ENCODE results near the gene PIK3CB.
A peak's percentile ranks its signal among the peaks of the same experiment; 100 is the strongest.

The PIK3CB gene

DNA sequence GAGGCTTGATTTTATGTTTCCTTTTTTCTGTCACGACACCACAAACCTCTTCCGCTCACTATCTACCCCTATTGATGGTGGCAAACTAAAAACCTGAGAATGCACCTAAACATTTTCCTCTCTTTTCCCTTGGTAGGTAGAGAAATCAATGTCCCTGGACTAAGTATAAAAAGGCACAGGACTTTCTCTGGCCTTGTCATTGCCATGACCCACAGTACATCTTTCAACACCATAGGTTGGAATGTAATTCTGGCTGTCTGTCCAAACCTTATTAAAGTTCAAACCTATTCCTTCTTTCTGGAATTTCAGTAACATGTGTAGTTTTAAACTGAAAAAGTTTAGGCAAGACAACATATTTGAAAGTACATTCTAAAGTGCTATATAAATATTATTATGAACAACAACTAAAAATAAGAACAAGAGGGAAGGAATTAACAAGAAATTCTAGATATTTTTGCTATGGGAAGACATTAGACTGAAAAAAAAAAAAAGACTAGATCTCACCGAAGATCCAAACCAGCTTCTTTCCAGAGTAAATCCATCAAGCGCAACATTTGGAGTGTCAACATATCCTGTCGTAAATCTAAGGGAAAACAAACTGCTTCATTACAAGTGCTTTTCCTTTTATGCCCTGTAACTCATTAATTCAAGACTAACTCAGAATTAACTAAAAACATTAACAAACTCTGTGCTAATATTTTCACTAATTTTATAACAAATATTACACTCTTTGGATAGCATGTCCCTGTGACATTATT is 153.1 kb downstream of the PIK3CB start:
- no peak for DNase-seq (ENCODE audit: low spot score)

DNA sequence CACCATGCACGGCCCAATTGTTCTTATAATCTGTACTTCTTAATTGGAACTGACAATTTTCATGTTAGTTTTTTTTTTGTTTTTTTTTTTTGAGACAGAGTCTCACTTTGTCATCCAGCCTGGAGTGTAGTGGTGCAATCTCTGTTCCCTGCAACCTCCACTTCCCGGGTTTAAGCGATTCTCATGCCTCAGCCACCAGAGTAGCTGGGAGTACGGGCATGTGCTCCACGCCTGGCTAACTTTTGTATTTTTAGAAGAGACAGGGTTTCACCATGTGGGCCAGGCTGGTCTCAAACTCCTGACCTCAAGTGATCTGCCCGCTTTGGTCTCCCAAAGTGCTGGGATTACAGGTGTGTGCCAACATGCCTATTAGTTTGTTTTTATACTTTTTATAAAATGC is 153.8 kb downstream of the PIK3CB start:
- DNase-seq (ENCODE audit: low spot score): peak; percentile 7

DNA sequence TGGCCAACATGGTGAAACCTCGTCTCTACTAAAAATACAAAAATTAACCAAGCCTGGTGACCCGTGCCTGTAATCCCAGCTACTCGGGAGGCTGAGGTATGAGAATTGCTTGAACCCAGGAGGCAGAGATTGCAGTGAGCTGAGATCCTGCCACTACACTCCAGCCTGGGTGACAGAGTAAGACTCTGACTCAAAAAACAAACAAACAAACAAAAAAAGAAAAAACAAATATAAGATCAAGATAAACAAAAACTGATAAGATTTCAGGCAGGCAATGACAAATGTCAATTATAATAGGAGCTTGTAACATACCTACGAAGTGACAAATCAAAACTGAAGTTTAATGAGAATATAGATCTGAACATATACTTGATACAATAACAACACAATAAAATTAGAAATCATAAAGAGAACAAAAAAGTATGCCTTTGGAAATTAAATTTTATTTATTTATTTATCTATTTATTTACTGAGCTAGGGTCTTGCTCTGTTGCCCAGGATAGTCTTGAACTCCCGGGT is 155.8 kb downstream of the PIK3CB start:
- DNase-seq (ENCODE audit: low spot score): no peak

DNA sequence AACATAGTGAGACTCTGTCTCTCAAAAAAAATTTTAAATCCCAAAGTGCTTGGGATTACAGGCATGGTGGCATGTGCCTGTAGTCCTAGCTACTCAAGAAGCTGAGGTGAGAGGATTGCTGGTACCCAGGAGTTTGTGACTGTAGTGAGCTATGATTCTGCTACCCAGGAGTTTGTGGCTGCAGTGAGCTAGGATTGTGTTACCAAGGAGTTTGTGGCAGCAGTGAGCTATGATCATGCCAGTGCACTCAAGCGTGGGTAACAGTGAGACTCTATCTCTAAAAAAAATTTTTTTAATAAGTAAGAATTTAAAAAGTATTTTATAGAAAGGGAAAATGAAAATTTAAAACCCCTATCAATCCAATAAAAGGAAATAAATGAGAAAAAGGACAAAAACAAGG is 156.6 kb downstream of the PIK3CB start:
- DNase-seq (ENCODE audit: low spot score): peak; percentile 51

DNA sequence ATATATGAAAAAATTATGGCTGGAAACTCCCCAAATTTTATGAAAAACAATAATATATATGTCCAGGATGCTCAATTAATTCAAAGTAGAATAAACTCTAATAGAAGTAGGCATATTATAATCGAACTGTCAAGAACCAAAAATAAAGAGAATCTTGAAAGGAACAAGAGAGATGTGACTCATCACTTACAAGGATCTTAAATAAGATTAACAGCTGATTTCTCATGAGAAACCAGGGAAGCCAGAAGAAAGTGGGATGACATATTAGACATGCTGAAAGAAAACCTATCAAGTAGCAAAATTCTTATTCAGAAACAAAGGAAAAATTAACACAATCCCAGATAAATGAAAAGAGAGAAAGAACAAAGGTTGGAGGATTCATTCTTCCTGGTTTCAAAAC is 159.3 kb downstream of the PIK3CB start:
- DNase-seq (ENCODE audit: low spot score): peak; percentile 16

DNA sequence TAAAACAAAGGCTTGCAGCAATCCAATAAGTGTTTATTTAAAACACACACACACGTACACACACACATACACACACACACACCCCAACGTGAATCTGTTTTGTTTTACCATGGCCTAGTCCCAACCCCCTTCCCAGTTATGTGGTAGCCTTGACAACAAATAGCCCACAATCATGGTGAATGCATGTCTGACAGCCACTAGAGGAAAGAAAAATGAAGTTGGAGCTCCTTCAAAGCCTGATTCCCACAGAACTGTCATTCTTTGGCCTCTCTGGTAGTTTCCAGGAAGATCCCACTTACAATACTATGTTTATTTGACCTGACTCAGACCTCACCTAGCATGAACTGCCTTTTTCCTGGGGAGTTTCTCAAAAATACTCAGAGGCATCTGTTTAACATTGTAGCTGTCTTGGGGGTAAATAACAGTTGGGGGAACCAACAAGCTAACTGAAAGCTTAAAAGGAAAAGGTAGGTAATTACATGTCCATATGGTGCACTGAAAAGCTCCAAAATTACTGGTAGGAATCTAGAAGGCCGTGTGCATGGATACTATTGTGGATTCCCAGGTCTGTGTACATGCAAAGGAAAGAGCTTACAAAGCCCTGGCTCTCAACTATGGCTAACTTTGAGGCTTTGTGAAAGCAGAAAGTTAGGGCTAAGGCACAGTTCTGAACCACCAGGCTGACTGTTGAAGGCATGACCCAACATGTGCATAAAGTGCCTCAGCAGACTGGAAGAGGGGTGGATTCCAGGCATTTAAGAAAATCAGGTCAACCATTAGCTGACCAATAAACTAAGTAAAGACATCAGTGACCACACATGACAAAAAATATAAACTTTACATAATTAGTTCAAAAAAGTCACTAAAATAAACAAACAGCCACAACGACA is 160.8 kb downstream of the PIK3CB start:
- DNase-seq (ENCODE audit: low spot score): peak; percentile 70

DNA sequence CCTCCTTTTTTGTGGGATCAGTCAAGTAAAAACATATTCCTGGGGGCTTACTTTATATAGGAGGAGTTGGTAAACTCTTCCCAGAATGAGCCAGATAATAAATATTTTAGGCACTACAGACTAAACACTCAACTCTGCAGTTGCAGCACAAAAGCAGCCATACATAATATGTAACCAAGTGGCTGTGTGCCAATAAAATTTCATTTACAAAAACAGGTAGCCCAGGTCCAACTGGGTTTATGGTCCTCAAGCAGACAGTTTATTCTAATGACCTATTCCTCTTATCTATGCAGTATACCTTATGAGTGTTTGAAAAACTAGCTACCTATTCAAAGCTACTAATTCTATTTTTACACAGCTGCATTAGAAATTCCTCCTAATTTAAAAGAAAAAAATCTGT is 164.3 kb downstream of the PIK3CB start:
- DNase-seq (ENCODE audit: low spot score): no peak

DNA sequence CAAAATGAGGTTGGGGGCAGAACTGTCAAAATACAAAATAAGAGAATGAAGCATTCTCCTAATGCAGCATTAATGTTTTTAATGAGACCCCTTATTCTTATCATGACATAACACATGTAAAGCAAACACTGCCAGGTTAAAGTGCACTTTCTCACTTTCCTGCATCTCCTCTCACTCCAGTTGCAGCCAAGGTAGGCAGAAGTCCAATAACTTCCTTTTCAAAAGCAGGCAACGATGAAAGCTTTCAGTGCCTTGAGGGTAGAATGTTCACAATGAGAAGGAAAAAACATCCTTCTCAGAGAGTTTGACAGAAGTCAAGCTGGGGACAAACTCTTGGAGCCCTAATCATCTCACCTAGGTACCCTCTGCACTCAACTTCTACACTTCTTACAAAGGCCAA is 166.6 kb downstream of the PIK3CB start:
- DNase-seq (ENCODE audit: low spot score): no peak

DNA sequence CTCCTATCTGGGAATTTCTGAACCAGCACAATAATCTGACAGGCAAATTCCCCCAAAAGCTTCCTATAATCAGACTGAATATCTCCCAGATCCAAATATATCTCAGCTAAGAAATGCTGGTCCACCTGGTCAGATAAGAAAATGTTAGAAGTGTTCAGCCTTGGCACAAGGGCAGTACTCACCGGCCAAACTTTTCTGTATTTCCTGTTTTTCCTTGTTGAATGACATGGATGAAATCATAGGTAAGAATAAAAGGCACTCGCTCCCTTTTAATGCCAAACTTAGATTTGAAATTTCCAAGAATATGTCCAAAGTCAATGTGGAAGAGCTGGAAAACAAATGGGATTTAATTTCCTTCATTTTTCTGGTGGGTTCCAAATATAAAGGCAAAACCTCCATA is 177.2 kb downstream of the PIK3CB start:
- no peak for DNase-seq (ENCODE audit: low spot score)

DNA sequence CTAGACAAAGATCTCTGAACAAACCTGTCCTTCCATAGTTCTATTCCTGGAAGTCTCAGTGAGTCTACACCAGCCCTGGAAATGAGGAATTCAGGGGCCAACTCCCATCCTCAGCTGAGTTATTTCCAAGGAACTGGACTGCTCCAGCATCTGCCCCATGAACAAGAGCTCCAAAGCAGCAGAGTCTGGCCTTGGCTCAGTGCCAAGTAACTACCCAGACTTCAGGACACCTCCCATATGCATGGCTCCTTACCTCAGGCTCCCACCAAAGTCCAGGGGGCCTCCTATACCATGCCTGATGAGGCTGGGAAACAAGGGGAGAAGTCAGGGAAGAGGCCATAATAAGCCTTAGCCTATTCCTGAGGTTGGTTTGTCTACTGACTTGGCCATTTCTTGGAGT is 181.2 kb downstream of the PIK3CB start:
- no peak for DNase-seq (ENCODE audit: low spot score)

DNA sequence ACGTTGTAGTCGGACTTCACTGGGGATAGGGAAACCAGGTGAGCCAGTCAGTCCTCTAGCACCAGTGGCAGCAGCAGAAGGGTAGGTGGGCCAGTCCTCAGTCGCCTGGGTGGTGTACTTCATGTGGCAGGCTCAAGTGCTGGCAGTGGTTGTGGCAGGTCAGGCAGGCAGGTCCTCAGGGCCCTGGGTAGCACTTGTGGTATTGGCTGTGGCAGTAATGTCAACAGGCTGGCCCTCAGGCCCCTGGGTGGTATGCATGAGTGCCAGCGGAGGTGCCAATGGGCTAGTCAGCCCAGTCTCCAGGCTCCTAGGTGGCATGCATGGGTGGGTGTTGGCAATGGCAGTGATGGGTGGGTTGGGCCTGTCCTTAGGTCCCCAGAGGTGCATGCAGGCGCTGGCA is 185.6 kb downstream of the PIK3CB start:
- DNase-seq (ENCODE audit: low spot score): no peak

DNA sequence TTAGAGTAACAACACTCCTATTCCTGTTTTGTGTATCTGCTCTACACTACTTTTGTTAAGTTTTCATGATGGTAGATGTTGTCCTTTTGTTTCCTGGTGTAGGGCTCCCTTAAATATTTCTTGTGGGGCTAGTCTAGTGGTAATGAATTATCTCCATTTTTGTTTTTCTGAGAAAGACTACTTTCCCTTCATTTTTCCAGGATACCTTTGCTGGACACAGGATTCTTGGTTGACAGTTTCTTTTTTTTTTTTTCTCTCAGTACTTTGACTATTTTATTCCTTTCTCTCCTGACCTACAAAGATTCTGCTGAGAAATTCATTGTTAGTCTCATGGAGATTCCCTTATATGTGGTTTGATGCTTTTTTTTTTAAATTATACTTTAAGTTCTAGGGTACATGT is 188.2 kb downstream of the PIK3CB start:
- no peak for DNase-seq (ENCODE audit: low spot score)

DNA sequence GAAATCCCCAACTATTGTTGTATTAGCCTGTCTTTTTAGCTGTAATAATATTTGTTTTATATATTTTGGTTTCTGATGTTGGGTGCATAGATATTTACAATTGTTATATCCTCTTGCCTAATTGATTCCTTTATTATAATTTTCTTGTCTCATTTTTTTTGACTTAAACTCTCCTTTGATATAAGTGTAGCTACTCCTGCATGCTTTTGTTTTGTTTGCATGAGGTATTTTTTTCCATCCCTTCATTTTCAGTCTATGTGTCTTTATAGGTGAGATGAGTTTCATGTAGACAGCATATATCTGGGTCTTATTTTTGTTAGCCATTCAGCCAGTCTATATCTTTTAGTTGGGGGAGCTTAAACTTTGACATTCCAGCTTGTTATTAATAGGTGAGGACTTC is 188.7 kb downstream of the PIK3CB start:
- DNase-seq (ENCODE audit: low spot score): no peak

DNA sequence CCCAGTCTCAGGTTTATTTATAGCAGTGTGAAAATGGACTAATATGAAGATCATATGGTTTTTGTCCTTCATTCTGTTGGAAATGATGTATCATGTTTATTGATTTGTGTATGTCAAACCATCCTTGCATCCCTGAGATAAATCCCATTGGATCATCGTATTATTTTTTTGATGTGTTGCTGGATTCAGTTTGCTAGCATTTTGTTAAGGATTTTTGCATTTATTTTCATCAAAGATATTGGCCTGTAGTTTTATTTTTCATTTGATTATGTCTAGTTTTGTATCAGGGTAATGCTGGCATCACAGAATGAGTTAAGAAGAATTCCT is 191.8 kb downstream of the PIK3CB start:
- DNase-seq (ENCODE audit: low spot score): no peak

DNA sequence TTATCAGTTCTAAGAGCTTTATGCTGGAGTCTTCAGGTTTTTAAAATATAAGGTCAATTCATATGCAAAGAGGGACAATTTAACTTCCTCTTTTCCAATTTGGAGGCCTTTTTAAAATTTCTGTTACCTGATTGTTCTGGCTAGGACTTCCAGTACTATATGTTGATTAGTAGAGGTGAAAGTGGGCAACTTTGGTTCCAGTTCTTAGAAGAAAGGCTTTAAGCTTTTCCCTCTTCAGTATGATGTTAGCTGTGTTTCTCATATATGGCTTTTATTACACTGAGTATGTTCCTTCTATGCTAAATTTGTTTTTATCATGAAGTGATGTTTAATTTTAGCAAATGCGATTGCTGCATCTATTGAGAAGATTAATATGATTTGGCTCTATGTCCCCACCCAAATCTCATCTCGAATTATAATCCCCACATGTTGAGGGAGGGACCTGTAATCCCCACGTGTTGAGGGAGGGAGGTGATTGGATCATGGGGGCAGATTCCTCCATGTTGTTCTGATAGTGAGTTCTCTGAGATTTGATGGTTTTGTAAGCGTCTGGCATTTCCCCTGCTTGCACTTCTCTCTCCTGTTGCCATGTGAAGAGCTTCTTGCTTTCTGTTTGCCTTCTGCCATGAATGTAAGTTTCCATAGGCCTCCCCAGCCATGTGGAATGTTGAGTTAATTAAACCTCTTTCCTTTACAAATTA is 192.4 kb downstream of the PIK3CB start:
- no peak for DNase-seq (ENCODE audit: low spot score)

DNA sequence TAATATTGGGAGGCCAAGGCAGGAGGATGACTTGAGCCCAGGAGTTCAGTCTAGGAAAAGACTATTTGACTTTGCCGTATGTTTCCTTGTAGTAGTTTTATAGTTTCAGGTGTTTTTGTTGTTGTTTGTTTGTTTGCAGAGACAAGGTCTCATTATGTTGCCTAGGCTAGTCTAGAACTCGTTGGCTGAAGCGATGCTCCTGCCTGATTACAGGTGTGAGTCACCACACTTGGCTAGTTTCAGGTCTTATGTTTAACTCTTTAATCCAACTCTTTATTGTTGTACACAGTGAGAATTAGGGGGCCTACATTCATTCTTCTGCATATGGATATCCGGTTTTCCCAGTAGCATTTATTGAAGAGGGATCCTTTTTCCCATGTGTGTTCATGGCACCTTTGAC is 194.2 kb downstream of the PIK3CB start:
- no peak for DNase-seq (ENCODE audit: low spot score)

DNA sequence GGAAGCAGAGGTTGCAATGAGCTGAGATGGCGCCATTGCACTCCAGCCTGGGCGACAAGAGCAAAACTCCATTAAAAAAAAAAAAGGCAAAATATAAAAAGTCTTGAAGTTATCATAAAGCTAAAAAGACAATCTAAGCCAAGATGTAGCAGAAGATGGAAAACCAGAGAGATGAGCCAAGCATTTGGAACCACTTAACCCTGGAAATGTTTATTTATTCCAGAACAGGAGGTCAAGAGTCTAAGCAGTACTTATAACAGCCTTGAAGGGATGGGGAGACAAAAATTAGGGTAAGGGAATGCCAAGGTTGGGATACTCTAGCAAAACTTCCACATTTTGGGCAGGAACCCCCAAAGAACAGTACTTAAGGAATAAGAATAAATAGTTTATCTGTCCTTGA is 196.1 kb downstream of the PIK3CB start:
- no peak for DNase-seq (ENCODE audit: low spot score)

DNA sequence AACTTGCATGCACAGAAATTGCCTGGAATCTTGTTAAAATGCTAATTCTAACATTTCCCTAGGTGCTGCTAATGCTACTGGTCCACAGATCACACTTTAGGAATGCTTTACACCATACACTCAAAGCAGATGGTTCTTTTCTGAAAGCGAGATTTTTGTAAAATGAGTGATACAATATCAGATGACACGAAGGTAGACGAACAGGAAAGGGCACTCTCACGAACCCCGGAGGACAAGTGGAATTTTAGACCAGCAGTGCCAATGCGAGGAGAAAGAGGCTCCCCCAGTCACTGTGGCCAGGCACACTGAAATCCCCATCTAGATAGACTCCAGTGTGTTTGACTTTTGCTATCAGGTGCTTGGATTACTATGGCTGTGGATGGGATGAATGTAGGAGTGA is 205.2 kb downstream of the PIK3CB start:
- DNase-seq (ENCODE audit: low spot score): no peak

DNA sequence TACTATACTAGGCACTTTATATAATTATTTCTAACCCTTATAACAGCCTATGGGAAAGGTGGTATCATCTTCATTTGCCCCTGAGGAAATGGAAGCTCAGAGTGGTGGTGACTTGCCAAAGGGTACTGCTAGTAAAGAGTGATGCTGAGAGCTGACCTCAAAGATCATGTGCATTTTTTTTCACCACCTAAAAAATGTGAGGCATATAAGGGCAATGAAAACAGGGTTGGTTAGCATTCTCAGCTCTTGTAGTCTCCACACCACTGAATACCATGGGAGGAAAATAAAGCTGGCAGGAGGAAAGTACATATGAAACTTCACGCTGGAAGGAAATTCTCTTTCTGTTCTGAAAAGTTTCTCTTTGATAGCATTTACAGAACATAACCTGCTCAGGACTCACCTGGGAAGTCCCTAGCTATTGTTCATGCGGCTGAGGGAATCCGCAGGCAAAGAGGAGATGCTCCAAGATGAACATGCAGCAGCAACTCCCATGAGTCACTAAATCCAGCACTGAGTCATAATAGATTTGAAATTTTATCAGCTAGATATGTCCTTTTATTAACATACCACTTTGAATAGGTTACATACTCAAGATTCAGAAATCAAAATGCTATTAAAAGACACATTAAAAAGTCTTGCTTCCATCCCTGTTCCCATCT is 208.9 kb downstream of the PIK3CB start:
- DNase-seq (ENCODE audit: low spot score): peak; percentile 57

DNA sequence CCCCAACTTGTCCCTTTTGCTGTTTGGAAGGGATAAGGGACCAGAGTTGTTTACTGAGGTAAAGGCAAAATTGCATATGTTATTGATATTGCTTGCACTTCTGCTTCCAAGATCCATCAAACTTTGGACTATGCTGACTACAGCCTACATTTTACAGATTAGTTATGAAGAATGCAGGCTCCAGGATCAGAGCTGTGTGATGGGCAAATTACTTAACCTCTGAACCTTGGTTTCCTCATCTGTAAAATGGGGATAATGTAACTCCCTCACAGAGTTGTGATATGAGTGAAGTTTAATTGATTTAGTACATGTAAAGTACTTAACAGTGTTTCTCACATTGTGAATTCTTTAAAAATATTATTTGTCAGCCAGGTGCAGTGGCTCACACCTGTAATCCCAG is 210.2 kb downstream of the PIK3CB start:
- DNase-seq (ENCODE audit: low spot score): no peak

DNA sequence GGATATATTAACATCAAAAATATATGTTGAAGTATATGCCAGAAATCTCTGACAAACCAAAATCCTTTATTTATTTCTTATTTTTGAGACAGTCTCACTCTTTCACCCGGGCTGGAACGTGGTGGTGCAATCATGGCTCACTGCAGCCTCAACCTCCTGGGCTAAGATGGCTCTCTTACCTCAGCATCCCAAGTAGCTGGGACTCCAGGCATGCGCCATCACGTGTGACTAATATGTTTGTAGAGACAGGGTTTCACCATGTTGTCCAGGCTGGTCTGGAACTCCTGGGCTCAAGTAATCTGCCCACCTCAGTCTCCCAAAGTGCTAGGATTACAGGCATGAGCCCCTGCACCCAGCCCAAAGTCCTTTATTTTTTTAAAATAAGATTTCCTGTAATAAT is 214.3 kb downstream of the PIK3CB start:
- DNase-seq (ENCODE audit: low spot score): no peak

DNA sequence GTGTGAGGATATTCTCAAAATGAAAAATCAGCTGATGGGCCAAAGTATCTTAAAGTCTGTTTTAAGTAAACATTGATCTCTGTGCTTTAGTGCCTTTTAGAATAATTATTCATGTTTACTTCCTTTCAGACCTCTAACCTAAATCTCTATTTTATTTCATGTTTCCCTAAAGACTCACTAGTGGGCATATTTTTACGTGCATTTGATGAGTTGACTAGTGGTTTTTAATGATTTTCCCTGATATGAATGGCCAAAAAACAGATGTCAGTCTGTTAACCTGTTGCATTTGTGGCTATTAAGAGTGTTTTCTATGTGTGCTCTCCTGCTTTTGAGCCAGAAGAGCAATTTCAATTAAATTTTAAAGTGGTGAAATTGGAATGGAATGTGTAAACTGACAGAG is 219.3 kb downstream of the PIK3CB start:
- no peak for DNase-seq (ENCODE audit: low spot score)
